HG03103 (cell line): ENCODE results near the gene KLK6.

Experiments used
- ATAC-seq: cut with Tn5 transposase; IDR thresholded peaks from one replicate; pipeline ENCODE4 v1.9.1; 2021; ENCODE audit warnings: low read depth; ENCODE audit not compliant: unreplicated experiment

KLK6 gene

GRCh38 chr19:50969413-50969760, at the start of gene KLK6:
Gene KLK6, minus strand, starts transcription at chr19:50969591. Its CDS starts 1,487 bp downstream, at chr19:50968104.
- no peak for ATAC-seq

GRCh38 chr19:51018745-51019543, 49.6 kb upstream of the KLK6 start:
- ATAC-seq: no peak

GRCh38 chr19:51016798-51017683, 47.6 kb upstream of the KLK6 start:
- ATAC-seq: no peak

GRCh38 chr19:51015691-51016267, 46.4 kb upstream of the KLK6 start:
- ATAC-seq: no peak

GRCh38 chr19:51014242-51014641, 44.9 kb upstream of the KLK6 start:
- no peak for ATAC-seq

- ATAC-seq: no peak
Measured at GRCh38 chr19:51012661-51013190, 43.3 kb upstream of the KLK6 start.

GRCh38 chr19:51010066-51010795, 40.8 kb upstream of the KLK6 start:
- no peak for ATAC-seq

- no peak for ATAC-seq
Measured at GRCh38 chr19:51009061-51009891, 39.9 kb upstream of the KLK6 start.

GRCh38 chr19:51007488-51007887, 38.1 kb upstream of the KLK6 start:
- no peak for ATAC-seq

GRCh38 chr19:51006406-51006805, 37.0 kb upstream of the KLK6 start:
- ATAC-seq: no peak

- ATAC-seq: no peak
Measured at GRCh38 chr19:51005248-51005647, 35.9 kb upstream of the KLK6 start.

- ATAC-seq: no peak
Measured at GRCh38 chr19:51003316-51003715, 33.9 kb upstream of the KLK6 start.

- ATAC-seq: no peak
Measured at GRCh38 chr19:51002542-51003311, 33.3 kb upstream of the KLK6 start.

GRCh38 chr19:51002089-51002532, 32.7 kb upstream of the KLK6 start:
- no peak for ATAC-seq

- ATAC-seq: no peak
Measured at GRCh38 chr19:51001515-51001914, 32.1 kb upstream of the KLK6 start, which contains the start of gene KLK8. Gene KLK8, minus strand, starts transcription at chr19:51001604. Its CDS starts 437 bp downstream, at chr19:51001167.

GRCh38 chr19:51000981-51001380, 31.6 kb upstream of the KLK6 start:
- ATAC-seq: no peak

GRCh38 chr19:51000426-51000825, 31.0 kb upstream of the KLK6 start:
- ATAC-seq: no peak

GRCh38 chr19:50998686-50999085, 29.3 kb upstream of the KLK6 start:
- ATAC-seq: no peak

- no peak for ATAC-seq
Measured at GRCh38 chr19:50998061-50998460, 28.7 kb upstream of the KLK6 start.
